ENCODE results near the gene PPCDC.

PPCDC gene

DNA sequence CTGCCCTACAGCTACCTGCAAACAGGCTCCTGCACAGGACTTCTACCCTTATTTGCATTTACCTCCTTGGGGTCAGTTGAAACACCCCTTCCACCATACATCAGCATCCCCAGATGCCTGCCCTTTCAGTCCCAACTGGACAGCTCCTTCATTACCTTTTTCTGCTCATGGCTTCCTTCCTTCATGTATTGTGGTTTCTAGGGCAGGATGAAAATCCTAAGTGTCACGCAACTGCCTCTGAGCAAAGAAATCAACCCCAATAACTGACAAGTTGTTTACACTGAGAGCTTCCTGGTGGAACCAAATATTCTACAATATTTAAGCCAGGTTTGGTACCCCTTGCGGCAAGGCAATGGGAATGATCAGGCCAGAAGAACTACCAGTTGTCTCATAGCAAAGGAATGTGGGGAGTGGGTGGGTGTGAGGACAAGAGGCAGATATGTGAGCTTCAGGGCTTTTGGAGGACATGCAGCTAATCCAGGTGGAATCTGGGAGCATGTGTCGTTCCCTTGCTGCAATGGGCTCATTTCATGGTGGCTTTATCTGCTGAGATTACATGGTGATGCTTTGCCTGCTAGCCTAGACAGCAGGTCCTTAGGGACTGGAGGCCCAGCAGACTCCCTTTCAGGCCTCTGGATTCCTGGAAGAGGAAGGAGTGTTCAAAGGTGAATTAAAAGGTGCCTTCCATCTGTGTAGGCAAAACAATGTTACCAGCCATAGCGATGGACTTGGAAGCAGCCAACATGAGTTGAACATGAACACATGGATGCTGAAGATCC is 34.9 kb downstream of the PPCDC start:
- CTCF ChIA-PET = interaction anchor here (0.6 to 1.0 kb wide), 2 partner anchors 15 to 92 kb away, joined by 3 to 5 read pairs; no protein-coding TSS in a partner anchor
- POLR2A ChIA-PET = interaction anchor here (0.9 to 1.0 kb wide), 3 partner anchors 8 to 14 kb away, joined by 3 to 4 read pairs (median 3); no protein-coding TSS in a partner anchor
- DNase-seq (ENCODE audit: extremely low spot score) = no peak

DNA sequence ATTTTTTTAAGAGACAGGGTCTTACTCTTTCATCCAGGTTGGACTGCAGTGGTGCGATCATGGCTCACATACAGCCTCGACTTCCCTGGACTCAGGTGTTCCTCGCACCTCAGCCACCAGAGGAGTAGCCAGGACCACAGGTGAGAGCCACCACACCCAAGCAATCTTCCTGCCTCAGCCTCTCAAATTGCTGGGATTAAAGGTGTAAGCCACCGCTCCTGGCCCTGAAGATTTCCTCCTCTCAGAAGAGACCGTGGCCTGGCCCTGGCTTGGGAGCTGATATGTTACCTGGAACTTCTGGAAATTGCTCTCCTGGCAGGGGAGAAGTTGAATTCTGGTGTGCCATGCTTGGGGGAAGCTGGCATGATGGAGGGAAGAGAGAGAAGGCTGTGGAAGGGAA is 36.2 kb downstream of the PPCDC start:
- ChIA-PET POLR2A (no interaction called here), CTCF (no interaction called here)
- no peak for TF ChIP-seq ARNT (IDR thresholded peaks at IDR 0.05)
- TF ChIP-seq SUZ12 (IDR thresholded peaks at IDR 0.05) = no peak
- TF ChIP-seq ZNF384 (IDR thresholded peaks at IDR 0.05) = no peak
- TF ChIP-seq LEF1 (IDR thresholded peaks at IDR 0.05; ENCODE audit: borderline replicate concordance) = no peak
- TF ChIP-seq FOXM1 (IDR thresholded peaks at IDR 0.05; ENCODE audit: borderline replicate concordance) = no peak
- no peak for TF ChIP-seq TARDBP (IDR thresholded peaks at IDR 0.05)
- no peak for TF ChIP-seq CTBP1 (IDR thresholded peaks at IDR 0.05; ENCODE audit: borderline replicate concordance)
- TF ChIP-seq SP1 (IDR thresholded peaks at IDR 0.05) = no peak
- TF ChIP-seq NFRKB (IDR thresholded peaks at IDR 0.05) = no peak
- no peak for TF ChIP-seq HDGF (IDR thresholded peaks at IDR 0.05; ENCODE audit: borderline replicate concordance)
- TF ChIP-seq FOXA1 (IDR thresholded peaks at IDR 0.05) = no peak
- TF ChIP-seq BHLHE40 (IDR thresholded peaks at IDR 0.05; ENCODE audit: borderline replicate concordance) = no peak
- TF ChIP-seq, protein P1, sequence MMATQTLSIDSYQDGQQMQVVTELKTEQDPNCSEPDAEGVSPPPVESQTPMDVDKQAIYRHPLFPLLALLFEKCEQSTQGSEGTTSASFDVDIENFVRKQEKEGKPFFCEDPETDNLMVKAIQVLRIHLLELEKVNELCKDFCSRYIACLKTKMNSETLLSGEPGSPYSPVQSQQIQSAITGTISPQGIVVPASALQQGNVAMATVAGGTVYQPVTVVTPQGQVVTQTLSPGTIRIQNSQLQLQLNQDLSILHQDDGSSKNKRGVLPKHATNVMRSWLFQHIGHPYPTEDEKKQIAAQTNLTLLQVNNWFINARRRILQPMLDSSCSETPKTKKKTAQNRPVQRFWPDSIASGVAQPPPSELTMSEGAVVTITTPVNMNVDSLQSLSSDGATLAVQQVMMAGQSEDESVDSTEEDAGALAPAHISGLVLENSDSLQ (IDR thresholded peaks at IDR 0.05) = no peak
- no peak for TF ChIP-seq FOXK2 (IDR thresholded peaks at IDR 0.05)
- no peak for TF ChIP-seq L3MBTL2 (conservative IDR thresholded peaks at IDR 0.05)
- TF ChIP-seq ELF4 (IDR thresholded peaks at IDR 0.05) = no peak
- no peak for DNase-seq (ENCODE audit: extremely low spot score)

More for the DNA sequence above, 34.9 kb downstream of the PPCDC start:
- TF ChIP-seq HDGF (IDR thresholded peaks at IDR 0.05; ENCODE audit: borderline replicate concordance) (no peak), FOXK2 (IDR thresholded peaks at IDR 0.05) (no peak), CTBP1 (IDR thresholded peaks at IDR 0.05; ENCODE audit: borderline replicate concordance) (no peak), ARNT (IDR thresholded peaks at IDR 0.05) (no peak), ELF4 (IDR thresholded peaks at IDR 0.05) (no peak), FOXM1 (IDR thresholded peaks at IDR 0.05; ENCODE audit: borderline replicate concordance) (no peak), SP1 (IDR thresholded peaks at IDR 0.05) (no peak), BHLHE40 (IDR thresholded peaks at IDR 0.05; ENCODE audit: borderline replicate concordance) (no peak), NFRKB (IDR thresholded peaks at IDR 0.05) (no peak), TARDBP (IDR thresholded peaks at IDR 0.05) (no peak), SUZ12 (IDR thresholded peaks at IDR 0.05) (no peak), LEF1 (IDR thresholded peaks at IDR 0.05; ENCODE audit: borderline replicate concordance) (no peak), L3MBTL2 (conservative IDR thresholded peaks at IDR 0.05) (no peak), ZNF384 (IDR thresholded peaks at IDR 0.05) (no peak), FOXA1 (IDR thresholded peaks at IDR 0.05) (no peak)
- TF ChIP-seq, protein P1 (IDR thresholded peaks at IDR 0.05) = no peak

DNA sequence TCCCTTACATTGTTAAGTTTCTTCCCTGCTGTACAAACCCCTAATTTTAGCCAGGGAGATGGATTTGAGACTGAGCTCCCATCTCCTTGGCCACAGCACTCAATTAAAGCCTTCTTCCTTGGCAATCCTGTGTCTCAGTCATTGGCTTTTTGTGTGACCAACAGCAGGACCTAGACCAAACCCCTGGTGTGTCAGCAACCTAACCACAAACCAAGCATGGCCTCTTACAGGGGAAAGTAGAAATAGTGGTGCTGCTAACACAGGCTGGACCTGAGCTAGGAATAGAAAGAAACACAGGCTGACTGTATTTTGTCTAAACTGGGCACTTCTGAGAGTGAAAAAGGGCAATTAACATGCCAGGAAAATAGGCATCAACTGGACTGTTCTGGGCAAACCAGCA is 37.9 kb downstream of the PPCDC start:
- no peak for TF ChIP-seq HDGF (IDR thresholded peaks at IDR 0.05; ENCODE audit: borderline replicate concordance)
- TF ChIP-seq ELF4 (IDR thresholded peaks at IDR 0.05) = no peak
- no peak for TF ChIP-seq SUZ12 (IDR thresholded peaks at IDR 0.05)
- no peak for TF ChIP-seq CTBP1 (IDR thresholded peaks at IDR 0.05; ENCODE audit: borderline replicate concordance)
- TF ChIP-seq FOXA1 (IDR thresholded peaks at IDR 0.05) = no peak
- TF ChIP-seq ZNF384 (IDR thresholded peaks at IDR 0.05) = no peak
- no peak for TF ChIP-seq SP1 (IDR thresholded peaks at IDR 0.05)
- TF ChIP-seq L3MBTL2 (conservative IDR thresholded peaks at IDR 0.05) = no peak
- no peak for TF ChIP-seq FOXK2 (IDR thresholded peaks at IDR 0.05)
- POLR2A ChIA-PET = interaction anchor here (0.9 kb wide), 1 partner anchor 38 kb away, joined by 5 read pairs; the partner anchor contains the start of gene PPCDC
- CTCF ChIA-PET = no interaction called here
- DNase-seq (ENCODE audit: extremely low spot score) = no peak

DNA sequence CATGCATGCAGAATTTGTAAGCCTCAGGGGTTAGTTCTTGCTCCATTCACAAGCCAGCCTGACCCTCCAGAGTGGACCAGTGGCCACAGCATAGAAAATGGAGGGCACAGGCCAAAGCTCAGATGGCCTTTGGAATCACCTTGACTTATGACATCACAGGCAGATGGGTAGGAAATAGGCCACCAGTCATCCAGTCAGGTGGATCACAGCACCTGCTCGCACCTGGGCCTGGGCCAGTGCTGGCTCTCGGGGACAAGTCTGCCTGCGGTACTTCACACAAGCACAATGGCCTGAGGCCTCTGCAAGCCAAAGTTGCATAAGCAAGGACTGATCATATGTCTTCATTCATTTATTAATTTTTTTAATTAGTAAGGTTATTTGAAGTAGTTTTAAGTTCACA is 39.3 kb downstream of the PPCDC start:
- CTCF ChIA-PET = no interaction called here
- TF ChIP-seq TARDBP (IDR thresholded peaks at IDR 0.05) (no peak), CTBP1 (IDR thresholded peaks at IDR 0.05; ENCODE audit: borderline replicate concordance) (no peak), HDGF (IDR thresholded peaks at IDR 0.05; ENCODE audit: borderline replicate concordance) (no peak), SUZ12 (IDR thresholded peaks at IDR 0.05) (no peak), L3MBTL2 (conservative IDR thresholded peaks at IDR 0.05) (no peak), FOXM1 (IDR thresholded peaks at IDR 0.05; ENCODE audit: borderline replicate concordance) (no peak), BHLHE40 (IDR thresholded peaks at IDR 0.05; ENCODE audit: borderline replicate concordance) (no peak), SP1 (IDR thresholded peaks at IDR 0.05) (no peak), LEF1 (IDR thresholded peaks at IDR 0.05; ENCODE audit: borderline replicate concordance) (no peak), FOXA1 (IDR thresholded peaks at IDR 0.05) (no peak), ARNT (IDR thresholded peaks at IDR 0.05) (no peak), NFRKB (IDR thresholded peaks at IDR 0.05) (no peak), ELF4 (IDR thresholded peaks at IDR 0.05) (no peak), FOXK2 (IDR thresholded peaks at IDR 0.05) (no peak), ZNF384 (IDR thresholded peaks at IDR 0.05) (no peak)
- TF ChIP-seq, protein P1 (IDR thresholded peaks at IDR 0.05) = no peak

DNA sequence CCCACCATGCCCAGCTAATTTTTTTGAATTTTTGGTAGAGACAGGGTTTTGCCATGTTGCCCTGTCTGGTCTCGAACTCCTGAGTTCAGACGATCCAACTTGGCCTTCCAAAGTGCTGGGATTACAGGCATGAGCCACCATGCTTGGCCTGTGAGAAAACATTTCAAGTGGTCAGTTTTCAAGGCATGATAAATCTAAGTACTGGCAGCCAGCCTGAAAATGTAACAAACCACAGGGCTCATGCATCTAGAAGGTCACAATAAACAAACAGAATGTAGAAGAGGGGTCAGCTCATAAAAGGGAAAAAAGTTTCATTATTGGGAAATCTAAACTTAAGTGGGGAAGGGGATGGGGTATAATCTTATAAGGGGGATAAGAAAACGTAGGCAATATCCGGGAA is 39.9 kb downstream of the PPCDC start:
- ChIA-PET POLR2A (no interaction called here), CTCF (no interaction called here)
- no peak for DNase-seq (ENCODE audit: extremely low spot score)
- no peak for TF ChIP-seq HDGF (IDR thresholded peaks at IDR 0.05; ENCODE audit: borderline replicate concordance)
- no peak for TF ChIP-seq FOXM1 (IDR thresholded peaks at IDR 0.05; ENCODE audit: borderline replicate concordance)
- TF ChIP-seq FOXK2 (IDR thresholded peaks at IDR 0.05) = no peak

More for the DNA sequence above, 39.3 kb downstream of the PPCDC start:
- POLR2A ChIA-PET = no interaction called here
- no peak for DNase-seq (ENCODE audit: extremely low spot score)

DNA sequence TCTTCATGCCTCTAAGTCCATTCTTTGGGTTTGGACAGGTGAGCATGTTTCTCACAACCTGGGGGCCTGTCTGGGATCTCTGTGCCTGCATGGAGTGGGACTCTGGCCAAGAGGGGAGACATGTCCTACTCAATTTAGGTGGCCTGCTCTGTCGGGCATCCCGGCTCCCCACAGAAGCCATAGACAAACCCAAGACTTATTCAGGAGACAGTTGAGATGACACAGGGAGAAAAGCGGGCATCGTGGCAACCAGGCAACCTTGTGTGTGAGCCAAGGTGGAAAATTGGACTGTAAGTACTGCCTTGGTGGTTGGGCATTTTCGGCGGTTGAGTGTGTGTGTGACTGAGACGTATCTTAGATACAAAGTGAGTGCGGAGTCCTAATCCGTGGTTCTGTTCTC is 40.5 kb downstream of the PPCDC start:
- TF ChIP-seq SUZ12 (IDR thresholded peaks at IDR 0.05) (no peak), L3MBTL2 (conservative IDR thresholded peaks at IDR 0.05) (no peak), FOXM1 (IDR thresholded peaks at IDR 0.05; ENCODE audit: borderline replicate concordance) (no peak), FOXA1 (IDR thresholded peaks at IDR 0.05) (no peak), SP1 (IDR thresholded peaks at IDR 0.05) (no peak), LEF1 (IDR thresholded peaks at IDR 0.05; ENCODE audit: borderline replicate concordance) (no peak), BHLHE40 (IDR thresholded peaks at IDR 0.05; ENCODE audit: borderline replicate concordance) (no peak), CTBP1 (IDR thresholded peaks at IDR 0.05; ENCODE audit: borderline replicate concordance) (no peak)
- TF ChIP-seq, protein P1 (IDR thresholded peaks at IDR 0.05) = no peak
- DNase-seq (ENCODE audit: extremely low spot score) = no peak
- ChIA-PET CTCF (no interaction called here), POLR2A (no interaction called here)

Data from HEK293T (cell line).